Measurements from ENCODE around the gene LY6G5B.

Gene LY6G5B

GRCh38 chr6:31658983-31659648 lies 10.7 kb upstream of the LY6G5B start:
- peak overlapping the region; percentile 80 to 100 for H3K4me3 ChIP-seq (ENCODE audit: low read depth in 1 of 2, low read length in 2 of 2)
- H3K36me3 ChIP-seq (ENCODE audit: insufficient read depth, low read length), result peaks cover 32% of the 10 kb centered on the region
- H3K27me3 ChIP-seq (ENCODE audit: control insufficient read depth in 1 of 2, insufficient read depth in 2 of 2, low read length in 2 of 2), result no peaks in the 10 kb centered on the region
- no peaks in the 10 kb centered on the region for H3K9me3 ChIP-seq (ENCODE audit: low read length)
- H3K27ac ChIP-seq (ENCODE audit: low read depth, low read length), result no peak overlapping the region
- H3K4me1 ChIP-seq (ENCODE audit: insufficient read depth, low read length), result peaks cover 61% of the 10 kb centered on the region
- H3K9ac ChIP-seq (ENCODE audit: low read length), result peak overlapping the region; percentile 89

GRCh38 chr6:31659649-31660380 lies 10.0 kb upstream of the LY6G5B start:
- Histone ChIP-seq H3K27ac (ENCODE audit: low read depth, low read length) (peak overlapping the region; percentile 93), H3K27me3 (ENCODE audit: control insufficient read depth in 1 of 2, insufficient read depth in 2 of 2, low read length in 2 of 2) (no peaks in the 10 kb centered on the region), H3K9me3 (ENCODE audit: low read length) (no peaks in the 10 kb centered on the region), H3K4me3 (ENCODE audit: low read depth in 1 of 2, low read length in 2 of 2) (peak overlapping the region; percentile 80 to 100), H3K4me1 (ENCODE audit: insufficient read depth, low read length) (peaks cover 62% of the 10 kb centered on the region), H3K36me3 (ENCODE audit: insufficient read depth, low read length) (peaks cover 32% of the 10 kb centered on the region), H3K9ac (ENCODE audit: low read length) (peak overlapping the region; percentile 89)

GRCh38 chr6:31660381-31661261 lies 9.2 kb upstream of the LY6G5B start, which contains the start of gene C6orf47:
Gene C6orf47, minus strand, starts transcription at chr6:31660778. Its CDS starts 831 bp downstream, at chr6:31659947.
- Histone ChIP-seq H3K36me3 (ENCODE audit: insufficient read depth, low read length) (peaks cover 29% of the 10 kb centered on the region), H3K9ac (ENCODE audit: low read length) (peak within 1 kb of the TSS; percentile 89), H3K27ac (ENCODE audit: low read depth, low read length) (peak within 1 kb of the TSS; percentile 93), H3K27me3 (ENCODE audit: control insufficient read depth in 1 of 2, insufficient read depth in 2 of 2, low read length in 2 of 2) (no peaks in the 10 kb centered on the region), H3K4me3 (ENCODE audit: low read depth in 1 of 2, low read length in 2 of 2) (peak within 1 kb of the TSS; percentile 80 to 100), H3K9me3 (ENCODE audit: low read length) (no peaks in the 10 kb centered on the region), H3K4me1 (ENCODE audit: insufficient read depth, low read length) (peaks cover 62% of the 10 kb centered on the region)

- Histone ChIP-seq H3K4me3 (ENCODE audit: low read depth in 1 of 2, low read length in 2 of 2) (peak overlapping the region; percentile 80 to 100), H3K4me1 (ENCODE audit: insufficient read depth, low read length) (peaks cover 64% of the 10 kb centered on the region), H3K9ac (ENCODE audit: low read length) (peak overlapping the region; percentile 89), H3K36me3 (ENCODE audit: insufficient read depth, low read length) (peaks cover 26% of the 10 kb centered on the region), H3K9me3 (ENCODE audit: low read length) (no peaks in the 10 kb centered on the region), H3K27me3 (ENCODE audit: control insufficient read depth in 1 of 2, insufficient read depth in 2 of 2, low read length in 2 of 2) (no peaks in the 10 kb centered on the region), H3K27ac (ENCODE audit: low read depth, low read length) (peak overlapping the region; percentile 93)
These were observed 8.3 kb upstream of the LY6G5B start for GRCh38 chr6:31661262-31662123.

- no peak overlapping the region for H3K27ac ChIP-seq (ENCODE audit: low read depth, low read length)
- H3K9ac ChIP-seq (ENCODE audit: low read length), result no peak overlapping the region
These were observed 7.6 kb upstream of the LY6G5B start for GRCh38 chr6:31662124-31662723.

GRCh38 chr6:31663126-31663960 lies 6.4 kb upstream of the LY6G5B start:
- Histone ChIP-seq H3K4me3 (ENCODE audit: low read depth in 1 of 2, low read length in 2 of 2) (peak overlapping the region; percentile 55 to 96), H3K36me3 (ENCODE audit: insufficient read depth, low read length) (peaks cover 36% of the 10 kb centered on the region), H3K27me3 (ENCODE audit: control insufficient read depth in 1 of 2, insufficient read depth in 2 of 2, low read length in 2 of 2) (no peaks in the 10 kb centered on the region), H3K27ac (ENCODE audit: low read depth, low read length) (peak overlapping the region; percentile 62), H3K4me1 (ENCODE audit: insufficient read depth, low read length) (peaks cover 61% of the 10 kb centered on the region), H3K9ac (ENCODE audit: low read length) (peak overlapping the region; percentile 68), H3K9me3 (ENCODE audit: low read length) (no peaks in the 10 kb centered on the region)

More at GRCh38 chr6:31662124-31662723, 7.6 kb upstream of the LY6G5B start:
- Histone ChIP-seq H3K9me3 (ENCODE audit: low read length) (no peaks in the 10 kb centered on the region), H3K27me3 (ENCODE audit: control insufficient read depth in 1 of 2, insufficient read depth in 2 of 2, low read length in 2 of 2) (no peaks in the 10 kb centered on the region), H3K36me3 (ENCODE audit: insufficient read depth, low read length) (peaks cover 29% of the 10 kb centered on the region), H3K4me3 (ENCODE audit: low read depth in 1 of 2, low read length in 2 of 2) (no peak overlapping the region), H3K4me1 (ENCODE audit: insufficient read depth, low read length) (peaks cover 67% of the 10 kb centered on the region)

GRCh38 chr6:31663961-31664789 lies 5.6 kb upstream of the LY6G5B start:
- Histone ChIP-seq H3K9ac (ENCODE audit: low read length) (peak overlapping the region; percentile 68), H3K36me3 (ENCODE audit: insufficient read depth, low read length) (peaks cover 42% of the 10 kb centered on the region), H3K9me3 (ENCODE audit: low read length) (no peaks in the 10 kb centered on the region), H3K4me1 (ENCODE audit: insufficient read depth, low read length) (peaks cover 53% of the 10 kb centered on the region), H3K27ac (ENCODE audit: low read depth, low read length) (peak overlapping the region; percentile 95), H3K27me3 (ENCODE audit: control insufficient read depth in 1 of 2, insufficient read depth in 2 of 2, low read length in 2 of 2) (no peaks in the 10 kb centered on the region), H3K4me3 (ENCODE audit: low read depth in 1 of 2, low read length in 2 of 2) (peak overlapping the region; percentile 55 to 96)

GRCh38 chr6:31664790-31665500 lies 4.8 kb upstream of the LY6G5B start, which contains the start of gene GPANK1:
Gene GPANK1, minus strand, starts transcription at chr6:31664997. Its CDS starts 519 bp downstream, at chr6:31664478.
- H3K27ac ChIP-seq (ENCODE audit: low read depth, low read length), result peak within 1 kb of the TSS; percentile 95
- H3K4me1 ChIP-seq (ENCODE audit: insufficient read depth, low read length), result peaks cover 45% of the 10 kb centered on the region
- H3K4me3 ChIP-seq (ENCODE audit: low read depth in 1 of 2, low read length in 2 of 2), result peak within 1 kb of the TSS; percentile 55 to 96
- H3K9ac ChIP-seq (ENCODE audit: low read length), result peak within 1 kb of the TSS; percentile 68
- H3K36me3 ChIP-seq (ENCODE audit: insufficient read depth, low read length), result peaks cover 50% of the 10 kb centered on the region
- H3K9me3 ChIP-seq (ENCODE audit: low read length), result no peaks in the 10 kb centered on the region
- H3K27me3 ChIP-seq (ENCODE audit: control insufficient read depth in 1 of 2, insufficient read depth in 2 of 2, low read length in 2 of 2), result no peaks in the 10 kb centered on the region
